Activated CD4-positive, alpha-beta memory T cell treated with anti-CD3 and anti-CD28 coated beads, Interleukin-2, amount 10 ng/mL, durations not matched to agents 7 days and 5 days (primary cell): Measurements from ENCODE around the gene KHDC1L. TPM values are rescaled to one million over a fixed set of nuclear protein-coding genes. Genes with fewer than 3 reads are reported as not detected.
A peak's percentile ranks its signal among the peaks of the same experiment; 100 is the strongest.
"Not testable (repeated sequence)": the region's sequence is repeated elsewhere in the genome, so short reads cannot be mapped to it uniquely, and the experiment has no call there.

Experiments
- CTCF ChIA-PET: fragments of 350-600 bp; sonication (Branson Sonifier 250); formaldehyde crosslinking; loops from one replicate; lab custom pipeline; 2021; ENCODE audit warnings: antibody characterized with exemption, inconsistent platforms; lab: Charles Lee
- POLR2A ChIA-PET: fragments of 350-600 bp; sonication (Branson Sonifier 250); formaldehyde crosslinking; loops from one replicate; lab custom pipeline; 2021; ENCODE audit warnings: antibody characterized with exemption; lab: Charles Lee
- DNase-seq: peaks from one replicate; pipeline ENCODE4 v3.0.0-alpha.2; 2020
- H3K27ac Mint-ChIP-seq: one replicate; pipeline ENCODE4 v1.8.0; 2021; ENCODE audit warnings: mild to moderate bottlenecking, mixed read lengths
- H3K27me3 Mint-ChIP-seq: one replicate; pipeline ENCODE4 v1.8.0; 2021; ENCODE audit warnings: mixed read lengths
- H3K36me3 Mint-ChIP-seq: one replicate; pipeline ENCODE4 v1.8.0; 2021; ENCODE audit warnings: low read depth, mixed read lengths
- H3K4me1 Mint-ChIP-seq: one replicate; pipeline ENCODE4 v1.8.0; 2021; ENCODE audit warnings: mixed read lengths
- H3K4me3 Mint-ChIP-seq: one replicate; pipeline ENCODE4 v1.8.0; 2021; ENCODE audit warnings: mild to moderate bottlenecking, mixed read lengths
- H3K9me3 Mint-ChIP-seq: one replicate; pipeline ENCODE4 v1.8.0; 2021; ENCODE audit warnings: mixed read lengths
- total RNA-seq, 2 experiments: library from RNA; stranded (reverse); gene quantifications; one replicate each; pipeline ENCODE4 v1.2.3, GENCODE V29; 2021

KHDC1L gene, protein sequence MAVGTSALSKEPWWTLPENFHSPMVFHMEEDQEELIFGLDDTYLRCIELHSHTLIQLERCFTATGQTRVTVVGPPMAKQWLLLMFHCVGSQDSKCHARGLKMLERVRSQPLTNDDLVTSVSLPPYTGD
- total RNA-seq, result under 1 TPM in 1 of 2 experiments, not detected in 1; 0.58 TPM

DNA sequence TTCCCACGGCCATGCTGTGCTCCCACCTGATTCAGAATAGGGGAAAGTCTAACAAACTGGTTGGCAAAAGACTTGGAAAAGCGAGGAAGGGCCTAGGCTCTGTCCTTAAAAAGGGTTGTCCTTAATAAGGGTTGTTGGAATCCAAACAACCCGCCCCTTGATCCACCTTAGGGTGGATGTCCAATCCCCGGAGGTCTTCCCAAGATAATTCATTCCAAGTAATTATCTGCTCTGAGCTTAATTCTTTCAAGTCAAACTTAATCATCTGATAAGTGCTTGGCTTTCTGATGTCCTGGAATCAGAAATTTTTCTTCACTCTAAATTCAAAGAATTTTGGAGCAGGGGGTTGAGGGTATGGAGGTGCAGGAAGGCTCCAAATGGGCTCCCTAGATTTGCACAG is at the start of gene KHDC1L:
TSS of gene KHDC1L (minus strand) at position 101 of the 400 bp plus-strand sequence. CDS start at position 13, 88 bp downstream.
- H3K27ac Mint-ChIP-seq, result no peak within 1 kb of the TSS
- no peaks in the 10 kb centered on the region for H3K36me3 Mint-ChIP-seq
- H3K4me1 Mint-ChIP-seq, result no peaks in the 10 kb centered on the region
- POLR2A ChIA-PET, result no interaction called here
- DNase-seq, result no peak
- CTCF ChIA-PET, result interaction anchor here (0.6 kb wide), 1 partner anchor 29 kb away, joined by 3 read pairs; no protein-coding TSS in a partner anchor
- H3K4me3 Mint-ChIP-seq, result no peak within 1 kb of the TSS
- H3K27me3 Mint-ChIP-seq, result peaks cover 2% of the 10 kb centered on the region
- H3K9me3 Mint-ChIP-seq, result no peaks in the 10 kb centered on the region

DNA sequence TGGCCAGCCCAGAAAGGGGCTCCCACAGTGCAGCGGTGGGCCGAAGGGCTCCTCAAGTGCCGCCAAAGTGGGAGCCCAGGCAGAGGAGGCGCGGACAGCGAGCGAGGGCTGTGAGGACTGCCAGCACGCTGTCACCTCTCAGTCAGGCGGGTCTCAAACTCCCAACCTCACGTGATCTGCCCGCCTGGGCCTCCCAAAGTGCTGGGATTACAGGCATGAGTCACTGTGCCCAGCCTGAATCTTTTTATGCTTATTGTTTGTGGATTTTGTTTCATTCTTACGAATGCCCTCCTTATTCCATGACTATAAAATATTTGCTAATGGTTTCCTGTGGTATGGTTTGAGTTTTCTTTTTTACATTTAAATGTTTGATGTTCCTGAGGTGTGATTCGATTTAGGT is 44.0 kb upstream of the KHDC1L start:
- peaks cover 26% of the 10 kb centered on the region for H3K36me3 Mint-ChIP-seq
- H3K27me3 Mint-ChIP-seq, H3K9me3 Mint-ChIP-seq, CTCF ChIA-PET, POLR2A ChIA-PET, H3K4me3 Mint-ChIP-seq, H3K27ac Mint-ChIP-seq, DNase-seq: not testable (repeated sequence)
- peaks cover 12% of the 10 kb centered on the region for H3K4me1 Mint-ChIP-seq

DNA sequence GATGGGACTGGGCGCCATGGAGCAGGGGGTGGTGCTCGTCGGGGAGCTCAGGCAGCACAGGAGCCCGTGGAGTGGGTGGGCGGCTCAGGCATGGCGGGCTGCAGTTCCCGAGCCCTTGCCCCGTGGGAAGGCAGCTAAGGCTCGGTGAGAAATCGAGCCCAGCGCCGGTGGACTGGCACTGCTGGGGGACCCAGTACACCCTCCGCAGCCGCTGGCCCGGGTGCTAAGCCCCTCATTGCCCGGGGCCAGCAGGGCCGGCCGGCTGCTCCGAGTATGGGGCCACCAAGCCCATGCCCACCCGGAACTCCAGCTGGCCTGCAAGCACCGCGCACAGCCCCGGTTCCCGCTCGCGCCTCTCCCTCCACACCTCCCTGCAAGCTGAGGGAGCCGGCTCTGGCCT is 43.6 kb upstream of the KHDC1L start:
- peaks cover 24% of the 10 kb centered on the region for H3K36me3 Mint-ChIP-seq
- H3K4me3 Mint-ChIP-seq, H3K27ac Mint-ChIP-seq, CTCF ChIA-PET, H3K9me3 Mint-ChIP-seq, POLR2A ChIA-PET, H3K27me3 Mint-ChIP-seq, DNase-seq: not testable (repeated sequence)
- H3K4me1 Mint-ChIP-seq, result peaks cover 16% of the 10 kb centered on the region

DNA sequence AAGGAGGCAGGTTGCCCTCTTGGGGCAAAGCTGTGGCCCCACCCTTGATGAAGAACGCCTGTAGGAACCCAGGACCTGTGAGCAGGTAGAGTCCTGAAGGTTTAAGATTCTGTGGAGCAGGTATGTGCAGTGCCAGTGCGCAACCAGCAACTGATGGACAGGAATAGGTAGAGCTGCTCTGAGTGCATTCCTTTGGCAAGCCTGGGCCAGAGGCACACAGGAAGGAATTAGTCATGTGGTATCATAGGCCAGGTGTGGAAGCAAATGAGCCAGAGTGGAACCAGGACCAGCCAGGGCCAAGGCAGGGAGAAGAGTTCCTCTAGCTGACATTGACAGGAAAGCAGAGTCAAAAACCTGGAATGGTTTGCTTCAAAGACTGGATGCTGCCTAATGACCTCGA is 39.1 kb upstream of the KHDC1L start:
- H3K27ac Mint-ChIP-seq, result no peak overlapping the region
- no peak for DNase-seq
- H3K27me3 Mint-ChIP-seq, result no peaks in the 10 kb centered on the region
- H3K4me3 Mint-ChIP-seq, result peak overlapping the region; percentile 78
- H3K36me3 Mint-ChIP-seq, result peaks cover 22% of the 10 kb centered on the region
- POLR2A ChIA-PET, result no interaction called here
- H3K4me1 Mint-ChIP-seq, result peaks cover 28% of the 10 kb centered on the region
- H3K9me3 Mint-ChIP-seq, result no peaks in the 10 kb centered on the region
- CTCF ChIA-PET, result interaction anchor here (0.7 to 1.0 kb wide), 3 partner anchors 22 to 62 kb away, joined by 3 to 4 read pairs (median 4); no protein-coding TSS in a partner anchor

DNA sequence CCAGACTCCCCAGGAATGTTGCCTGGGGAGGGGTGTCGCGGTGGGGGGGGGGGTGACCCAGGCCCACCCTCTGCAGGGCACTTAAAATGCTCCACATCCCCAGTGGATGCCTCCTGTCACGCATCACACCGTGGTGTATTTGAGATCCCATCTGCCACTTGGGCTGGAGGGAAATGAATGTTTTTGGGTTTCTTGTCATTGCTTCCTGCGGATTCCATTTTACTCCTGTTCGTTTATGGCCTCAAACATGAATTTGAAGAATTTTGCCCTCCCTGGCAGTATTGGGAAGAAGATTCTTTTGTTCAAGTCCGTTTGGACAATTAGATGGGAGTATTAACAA is 38.2 kb upstream of the KHDC1L start:
- peaks cover 22% of the 10 kb centered on the region for H3K36me3 Mint-ChIP-seq
- H3K27ac Mint-ChIP-seq, result peak overlapping the region; percentile 6
- ChIA-PET CTCF (interaction anchor here (0.7 kb wide), 1 partner anchor 22 kb away, joined by 4 read pairs; no protein-coding TSS in a partner anchor), POLR2A (interaction anchor here (0.6 to 2.0 kb wide), 5 partner anchors 46 to 390 kb away, joined by 3 to 7 read pairs (median 3); partner anchors contain the start of gene SLC17A5)
- H3K9me3 Mint-ChIP-seq, result no peaks in the 10 kb centered on the region
- DNase-seq, result no peak
- H3K27me3 Mint-ChIP-seq, result no peaks in the 10 kb centered on the region
- peak overlapping the region; percentile 78 for H3K4me3 Mint-ChIP-seq
- peaks cover 28% of the 10 kb centered on the region for H3K4me1 Mint-ChIP-seq

DNA sequence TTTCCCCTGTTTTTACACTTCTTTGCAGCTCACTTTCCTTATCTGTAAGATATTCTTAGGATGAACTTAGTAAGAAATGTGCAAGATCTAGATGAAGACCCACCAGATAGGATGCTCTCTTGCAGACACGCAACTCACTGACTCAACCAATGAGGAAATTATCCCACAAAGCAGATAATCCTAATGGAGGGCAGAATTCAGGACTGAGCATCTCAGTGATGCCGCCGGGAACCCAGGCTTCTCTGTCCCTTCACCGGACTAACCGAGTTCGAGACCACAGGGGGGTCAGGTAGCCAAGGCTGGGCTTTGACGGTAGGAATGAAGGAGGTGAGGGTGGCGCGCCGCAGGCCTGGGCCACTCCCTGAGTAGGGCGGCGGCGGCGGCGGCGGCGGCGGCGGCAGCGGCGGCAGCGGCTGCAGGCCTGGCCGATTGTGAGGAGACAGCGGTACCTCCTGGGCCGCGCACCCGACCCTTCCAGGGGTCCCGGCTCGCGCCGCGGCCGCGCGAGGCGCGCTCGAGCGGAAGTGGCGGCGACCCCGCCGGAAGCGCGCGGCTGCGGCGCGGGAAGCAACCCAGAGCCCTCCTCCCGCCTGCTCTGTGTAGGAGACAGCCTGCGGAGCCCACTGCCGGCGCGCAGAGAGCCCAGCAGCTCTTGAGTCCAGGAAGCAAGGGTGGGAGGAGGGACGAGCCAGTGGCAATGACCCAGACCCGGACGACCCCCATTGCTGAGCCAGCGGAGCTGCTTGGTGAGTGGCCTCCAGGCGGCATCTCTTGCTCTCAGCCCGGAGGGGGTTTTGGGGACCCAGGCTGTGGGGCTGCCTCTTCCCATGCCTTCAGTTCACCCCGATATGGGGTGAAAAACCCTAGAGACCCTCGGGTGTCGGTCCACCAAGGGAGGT is 37.6 kb upstream of the KHDC1L start, which contains the start of gene KHDC1:
TSS of gene KHDC1 (minus strand) at position 526 of the 899 bp plus-strand sequence. CDS start 20,679 bp downstream, outside the sequence.
- peak within 1 kb of the TSS; percentile 78 for H3K4me3 Mint-ChIP-seq
- H3K27ac Mint-ChIP-seq, result peak within 1 kb of the TSS; percentile 50
- H3K27me3 Mint-ChIP-seq, result no peaks in the 10 kb centered on the region
- CTCF ChIA-PET, result no interaction called here
- peaks cover 28% of the 10 kb centered on the region for H3K4me1 Mint-ChIP-seq
- H3K9me3 Mint-ChIP-seq, result no peaks in the 10 kb centered on the region
- H3K36me3 Mint-ChIP-seq, result peaks cover 16% of the 10 kb centered on the region
- DNase-seq, result peak; percentile 66
- POLR2A ChIA-PET, result interaction anchor here (0.6 to 2.0 kb wide), 5 partner anchors 46 to 391 kb away, joined by 3 to 7 read pairs (median 3); partner anchors contain the start of gene SLC17A5

DNA sequence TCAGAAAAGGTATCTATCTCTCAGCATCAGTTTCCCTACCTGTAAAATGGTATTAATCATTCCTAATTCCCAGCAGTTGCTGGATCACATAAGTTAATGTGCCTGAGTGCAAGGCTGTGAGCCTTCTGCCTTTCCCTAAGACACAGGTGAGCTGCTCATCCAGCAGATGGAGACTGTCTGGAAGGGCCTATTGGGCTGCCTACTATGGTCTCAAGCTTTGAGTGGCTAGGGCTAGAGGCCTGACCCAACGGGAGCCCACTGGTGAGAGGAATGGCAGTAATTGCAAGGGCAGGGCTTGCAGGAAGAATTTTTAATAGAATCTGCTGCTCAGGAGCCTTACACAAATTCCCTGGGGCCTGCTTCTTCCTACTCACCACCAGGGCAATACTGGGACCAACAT is 33.4 kb upstream of the KHDC1L start:
- no peaks in the 10 kb centered on the region for H3K9me3 Mint-ChIP-seq
- H3K4me3 Mint-ChIP-seq, result no peak overlapping the region
- no peak for DNase-seq
- peaks cover 11% of the 10 kb centered on the region for H3K4me1 Mint-ChIP-seq
- H3K27ac Mint-ChIP-seq, result no peak overlapping the region
- H3K27me3 Mint-ChIP-seq, result no peaks in the 10 kb centered on the region
- no peaks in the 10 kb centered on the region for H3K36me3 Mint-ChIP-seq
- CTCF ChIA-PET, result interaction anchor here (2.1 kb wide), 1 partner anchor 51 kb away, joined by 4 read pairs; no protein-coding TSS in a partner anchor
- POLR2A ChIA-PET, result interaction anchor here (0.9 kb wide), 1 partner anchor 50 kb away, joined by 3 read pairs; no protein-coding TSS in a partner anchor

DNA sequence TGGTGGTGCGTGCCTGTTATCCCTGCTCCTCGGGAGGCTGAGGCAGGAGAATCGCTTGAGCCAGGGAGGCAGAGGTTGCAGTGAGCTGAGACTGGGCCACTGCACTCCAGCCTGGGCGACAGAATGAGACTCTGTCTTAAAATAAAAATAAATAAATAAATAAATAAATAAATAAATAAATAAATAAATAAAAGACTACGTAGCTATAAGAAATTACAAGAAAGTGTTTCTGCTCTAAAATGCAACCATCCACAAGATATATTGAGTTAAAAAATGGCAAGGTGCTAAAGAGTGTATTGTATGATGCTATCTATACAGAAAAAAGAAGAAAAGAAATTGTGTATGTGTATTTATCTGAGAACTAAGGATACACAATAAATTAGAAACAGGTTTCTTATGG is 29.0 kb upstream of the KHDC1L start:
- H3K27me3 Mint-ChIP-seq, H3K9me3 Mint-ChIP-seq, DNase-seq, H3K36me3 Mint-ChIP-seq, H3K4me3 Mint-ChIP-seq, H3K4me1 Mint-ChIP-seq, POLR2A ChIA-PET, H3K27ac Mint-ChIP-seq: not testable (repeated sequence)
- CTCF ChIA-PET, result interaction anchor here (0.6 kb wide), 1 partner anchor 29 kb away, joined by 3 read pairs; the partner anchor contains the start of gene KHDC1L

DNA sequence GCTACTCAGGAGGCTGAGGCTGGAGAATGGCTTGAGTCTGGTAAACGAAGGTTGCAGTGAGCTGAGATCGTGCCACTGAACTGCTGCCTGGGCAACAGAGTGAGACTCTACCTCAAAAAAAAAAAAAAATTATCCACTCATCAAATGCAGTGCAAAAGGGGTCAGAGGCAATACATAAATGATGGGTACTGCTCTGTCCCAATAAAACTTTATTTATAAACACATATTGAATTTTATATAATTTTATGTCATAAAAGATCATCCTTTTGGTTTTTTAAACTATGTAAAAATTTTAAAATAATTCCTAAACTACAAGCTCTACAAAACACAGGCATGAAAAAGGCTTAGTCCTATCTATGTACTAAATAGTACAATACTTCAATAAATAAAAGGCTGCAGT is 27.4 kb upstream of the KHDC1L start:
- H3K27me3 Mint-ChIP-seq, result peaks cover 3% of the 10 kb centered on the region
- DNase-seq, result no peak
- H3K4me3 Mint-ChIP-seq, result no peak overlapping the region
- CTCF ChIA-PET, result no interaction called here
- POLR2A ChIA-PET, result no interaction called here
- H3K27ac Mint-ChIP-seq, result no peak overlapping the region
- no peaks in the 10 kb centered on the region for H3K4me1 Mint-ChIP-seq
- H3K36me3 Mint-ChIP-seq, result no peaks in the 10 kb centered on the region
- no peaks in the 10 kb centered on the region for H3K9me3 Mint-ChIP-seq

DNA sequence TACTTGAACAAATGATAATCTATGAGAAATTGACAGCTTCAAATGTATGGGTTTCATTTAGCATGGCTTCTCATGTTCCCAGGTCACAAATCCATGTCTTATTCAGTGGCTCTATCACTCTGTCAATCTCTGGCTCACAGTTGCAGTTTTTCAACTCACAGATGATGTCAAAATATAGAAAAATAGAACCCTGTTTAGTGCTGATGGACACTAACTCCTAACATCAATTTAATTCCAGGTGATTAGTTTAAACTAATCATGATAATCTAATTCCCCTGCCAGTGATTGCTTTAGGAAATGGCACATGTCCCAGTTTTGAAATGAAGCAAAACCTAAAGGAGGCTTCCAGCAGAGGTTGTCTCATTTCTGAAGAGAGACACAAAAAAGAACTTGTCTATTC is 24.7 kb upstream of the KHDC1L start:
- POLR2A ChIA-PET, result no interaction called here
- Mint-ChIP-seq H3K27me3 (peaks cover 10% of the 10 kb centered on the region), H3K4me3 (no peak overlapping the region), H3K9me3 (no peaks in the 10 kb centered on the region), H3K4me1 (no peaks in the 10 kb centered on the region), H3K36me3 (no peaks in the 10 kb centered on the region), H3K27ac (no peak overlapping the region)
- CTCF ChIA-PET, result no interaction called here
- DNase-seq, result no peak

DNA sequence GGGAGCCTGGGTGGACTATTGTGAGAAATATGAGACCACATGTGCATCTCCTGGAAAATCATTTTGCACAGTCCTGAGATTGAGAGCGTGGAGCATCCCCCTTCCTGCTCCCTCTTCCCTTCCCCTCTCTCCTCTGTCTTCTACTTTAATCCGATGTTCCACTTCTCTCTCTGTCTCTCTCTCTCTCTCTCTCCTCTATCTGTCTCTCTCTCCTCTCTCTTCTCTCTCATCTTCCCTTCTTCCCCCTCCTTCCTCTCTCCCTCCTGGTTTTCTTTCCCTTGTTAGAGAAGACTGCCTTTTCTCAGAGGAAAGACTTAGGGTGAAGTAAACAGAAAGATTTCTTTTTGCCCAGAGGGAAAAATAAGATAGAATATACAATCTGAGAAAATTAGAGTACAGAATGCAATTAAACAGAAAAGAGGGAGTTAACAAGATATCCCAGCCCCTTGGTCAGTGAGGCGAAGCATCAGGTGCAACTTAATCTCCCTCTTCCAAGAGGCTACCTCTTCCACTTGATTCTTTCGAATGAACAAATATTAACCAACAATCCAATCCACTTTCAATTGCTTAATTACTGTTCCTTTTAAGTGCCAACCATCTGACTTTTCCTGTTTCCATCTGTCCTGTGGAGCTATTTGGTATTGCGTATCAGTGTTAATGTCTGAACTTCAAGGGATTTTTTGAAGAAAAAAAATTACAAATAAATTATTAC is 23.1 kb upstream of the KHDC1L start:
- no peaks in the 10 kb centered on the region for H3K36me3 Mint-ChIP-seq
- no peaks in the 10 kb centered on the region for H3K4me1 Mint-ChIP-seq
- peaks cover 14% of the 10 kb centered on the region for H3K27me3 Mint-ChIP-seq
- no peak overlapping the region for H3K27ac Mint-ChIP-seq
- ChIA-PET CTCF (no interaction called here), POLR2A (no interaction called here)
- no peak for DNase-seq
- no peak overlapping the region for H3K4me3 Mint-ChIP-seq
- H3K9me3 Mint-ChIP-seq, result no peaks in the 10 kb centered on the region

DNA sequence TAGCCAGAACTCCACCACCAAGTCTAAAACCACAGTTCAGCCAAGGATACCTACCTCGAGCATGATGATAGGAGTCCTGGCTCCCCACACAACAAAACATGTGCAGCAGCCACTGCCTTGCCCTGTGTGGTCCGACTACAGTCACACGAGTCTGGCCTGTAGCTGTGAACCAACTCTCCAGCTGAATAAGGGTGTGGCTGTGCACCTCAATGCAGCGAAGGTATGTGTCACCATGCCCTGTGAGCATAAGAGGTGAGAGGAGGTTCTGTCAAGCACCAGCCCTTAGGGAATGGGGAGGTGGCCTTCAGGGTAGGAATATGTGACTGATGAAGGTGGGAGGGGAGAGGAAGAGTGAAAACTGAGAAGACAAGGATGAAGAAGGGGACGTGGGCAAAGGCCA is 16.7 kb upstream of the KHDC1L start:
- no peak for DNase-seq
- ChIA-PET CTCF (interaction anchor here (0.5 kb wide), 1 partner anchor 123 kb away, joined by 4 read pairs; no protein-coding TSS in a partner anchor), POLR2A (no interaction called here)
- H3K4me3 Mint-ChIP-seq, result no peak overlapping the region
- H3K27ac Mint-ChIP-seq, result no peak overlapping the region
- peaks cover 11% of the 10 kb centered on the region for H3K27me3 Mint-ChIP-seq
- no peaks in the 10 kb centered on the region for H3K9me3 Mint-ChIP-seq
- H3K36me3 Mint-ChIP-seq, result no peaks in the 10 kb centered on the region
- H3K4me1 Mint-ChIP-seq, result no peaks in the 10 kb centered on the region
